Activated T-cell treated with anti-CD3 and anti-CD28 coated beads, Interleukin-2, amount 50 U/mL, for 48 hours (primary cell): ENCODE measurements around the gene IL17RD.
A peak's percentile ranks its signal among the peaks of the same experiment; 100 is the strongest.

Experiments used
- DNase-seq, 2 experiments: peaks; one replicate each; pipeline ENCODE4 v3.0.0-alpha.2; 2020

IL17RD gene

GRCh38 chr3:57164657-57165573 is at the start of gene IL17RD:
IL17RD (minus strand) TSS chr3:57165353; CDS start chr3:57165286, 67 bp downstream.
- DNase-seq: peak; percentile 70 to 77

- no peak for DNase-seq
Observed at GRCh38 chr3:57206423-57206822, 41.3 kb upstream of the IL17RD start.

- DNase-seq: no peak
Observed at GRCh38 chr3:57199895-57200297, 34.7 kb upstream of the IL17RD start, which contains the start of gene HESX1. HESX1 (minus strand) TSS chr3:57199978; CDS start chr3:57199918, 60 bp downstream.

- no peak for DNase-seq
Observed at GRCh38 chr3:57194641-57195040, 29.5 kb upstream of the IL17RD start.

GRCh38 chr3:57192028-57192427 is 26.9 kb upstream of the IL17RD start:
- no peak for DNase-seq

- DNase-seq: no peak
Observed at GRCh38 chr3:57184526-57184925, 19.4 kb upstream of the IL17RD start.

- DNase-seq: no peak
Observed at GRCh38 chr3:57179580-57180410, 14.6 kb upstream of the IL17RD start.

GRCh38 chr3:57176045-57176444 is 10.9 kb upstream of the IL17RD start:
- DNase-seq: no peak

GRCh38 chr3:57173687-57174086 is 8.5 kb upstream of the IL17RD start:
- DNase-seq: no peak

GRCh38 chr3:57170946-57171345 is 5.8 kb upstream of the IL17RD start:
- DNase-seq: no peak

GRCh38 chr3:57169872-57170623 is 4.9 kb upstream of the IL17RD start:
- peak; percentile 75 to 78 for DNase-seq

GRCh38 chr3:57169108-57169507 is 4.0 kb upstream of the IL17RD start:
- DNase-seq: no peak

- no peak for DNase-seq
Observed at GRCh38 chr3:57168151-57168550, 3.0 kb upstream of the IL17RD start.

- no peak for DNase-seq
Observed at GRCh38 chr3:57166660-57167059, 1.5 kb upstream of the IL17RD start.

GRCh38 chr3:57165641-57166040 is 488 bp upstream of the IL17RD start:
- DNase-seq: no peak

- peak; percentile 51 to 59 for DNase-seq
Observed at GRCh38 chr3:57164217-57164656, 916 bp downstream of the IL17RD start.

- no peak for DNase-seq
Observed at GRCh38 chr3:57163751-57164150, 1.4 kb downstream of the IL17RD start.

- no peak for DNase-seq
Observed at GRCh38 chr3:57161915-57162314, 3.2 kb downstream of the IL17RD start.

- DNase-seq: no peak
Observed at GRCh38 chr3:57160765-57161538, 4.2 kb downstream of the IL17RD start.

- no peak for DNase-seq
Observed at GRCh38 chr3:57160076-57160764, 4.9 kb downstream of the IL17RD start.
